HCT116 (cell line): ENCODE data around the gene CHRNB2.

Source experiments
- EZH2phosphoT487 ChIP-seq: fragments of 200-600 bp; IDR thresholded peaks from 2 replicates; pipeline ENCODE4 v1.6.1; 2018; ENCODE audit warnings: antibody characterized with exemption, borderline replicate concordance
- FOSL1 ChIP-seq: IDR thresholded peaks from 2 replicates; pipeline ENCODE4 v1.6.1; 2012; ENCODE audit warnings: low read depth
- POLR2A ChIP-seq: IDR thresholded peaks from 2 replicates; pipeline ENCODE4 v1.7.0; 2011; ENCODE audit warnings: borderline replicate concordance; ENCODE audit not compliant: insufficient read depth, insufficient read length; ENCODE audit errors: extremely low read depth
- TF ChIP-seq, protein P1 (sequence below), 3 experiments: fragments of 200-600 bp in 1 of 3; sonication (generic) in 1 of 3; IDR thresholded peaks in 2 of 3; conservative IDR thresholded peaks in 1 of 3; 2 replicates each; pipeline ENCODE4 v1.5.1; 2012 to 2017; ENCODE audit warnings: low read depth in 2 of 3, low read length in 2 of 3, antibody characterized with exemption in 1 of 3, borderline replicate concordance in 1 of 3, control low read depth in 1 of 3, mild to moderate bottlenecking in 1 of 3, mixed read lengths in 1 of 3, mixed run types in 1 of 3, moderate library complexity in 1 of 3; ENCODE audit not compliant: insufficient read depth in 1 of 3

DNA sequence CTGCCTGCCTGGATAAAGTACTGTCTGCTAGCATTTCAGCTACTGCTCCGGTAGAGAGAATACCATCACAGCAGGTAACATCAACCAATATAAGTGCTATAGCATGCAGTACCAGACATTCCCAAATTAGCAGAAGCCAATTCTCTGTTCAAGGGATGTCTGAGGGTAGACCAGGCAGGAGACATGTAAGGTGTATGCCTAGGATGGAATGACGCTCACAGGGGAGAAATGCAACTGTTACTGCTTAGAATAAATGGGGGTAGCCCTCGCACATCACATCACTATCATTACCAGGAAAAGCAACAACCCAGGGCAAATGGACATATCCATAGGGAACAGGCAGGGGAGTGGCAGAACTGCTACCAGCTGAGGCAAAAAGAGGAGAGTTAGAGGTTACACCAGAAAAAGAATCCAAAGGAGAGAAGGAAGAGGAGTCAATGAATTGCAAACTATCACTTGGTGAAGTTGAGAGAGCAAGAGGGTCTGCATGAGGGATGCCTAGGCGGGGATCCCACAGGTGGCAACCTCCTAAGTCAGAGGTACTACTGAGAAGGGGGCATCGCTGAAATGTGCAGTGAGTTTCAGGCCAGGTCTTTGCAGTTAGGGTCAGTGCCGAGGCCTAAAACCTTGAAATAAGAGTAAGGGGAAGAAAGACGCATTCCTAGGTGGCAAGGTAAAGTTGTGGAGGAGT, 10.2 kb upstream of the CHRNB2 start:
- no peak for TF ChIP-seq POLR2A
- TF ChIP-seq EZH2phosphoT487, result no peak
- TF ChIP-seq, protein P1, sequence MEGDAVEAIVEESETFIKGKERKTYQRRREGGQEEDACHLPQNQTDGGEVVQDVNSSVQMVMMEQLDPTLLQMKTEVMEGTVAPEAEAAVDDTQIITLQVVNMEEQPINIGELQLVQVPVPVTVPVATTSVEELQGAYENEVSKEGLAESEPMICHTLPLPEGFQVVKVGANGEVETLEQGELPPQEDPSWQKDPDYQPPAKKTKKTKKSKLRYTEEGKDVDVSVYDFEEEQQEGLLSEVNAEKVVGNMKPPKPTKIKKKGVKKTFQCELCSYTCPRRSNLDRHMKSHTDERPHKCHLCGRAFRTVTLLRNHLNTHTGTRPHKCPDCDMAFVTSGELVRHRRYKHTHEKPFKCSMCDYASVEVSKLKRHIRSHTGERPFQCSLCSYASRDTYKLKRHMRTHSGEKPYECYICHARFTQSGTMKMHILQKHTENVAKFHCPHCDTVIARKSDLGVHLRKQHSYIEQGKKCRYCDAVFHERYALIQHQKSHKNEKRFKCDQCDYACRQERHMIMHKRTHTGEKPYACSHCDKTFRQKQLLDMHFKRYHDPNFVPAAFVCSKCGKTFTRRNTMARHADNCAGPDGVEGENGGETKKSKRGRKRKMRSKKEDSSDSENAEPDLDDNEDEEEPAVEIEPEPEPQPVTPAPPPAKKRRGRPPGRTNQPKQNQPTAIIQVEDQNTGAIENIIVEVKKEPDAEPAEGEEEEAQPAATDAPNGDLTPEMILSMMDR (IDR thresholded peaks at IDR 0.05 in 2 of 3, conservative IDR thresholded peaks at IDR 0.05 in 1 of 3; ENCODE audit: borderline replicate concordance in 1 of 3, insufficient read depth in 1 of 3, low read depth in 2 of 3, low read length in 2 of 3), result no peak
- TF ChIP-seq FOSL1, result no peak
